Tibial nerve (tissue), 4 donors: Measurements from ENCODE around the gene CPN1.

ENCODE experiments used
- EP300 ChIP-seq, 2 donors: sonication (generic); formaldehyde crosslinking; IDR thresholded peaks; one replicate each; pipeline ENCODE4 v1.6.1; 2017; ENCODE audit warnings: antibody characterized with exemption in 2 of 2, mild to moderate bottlenecking in 1 of 2
- TF ChIP-seq, protein P1 (sequence below), 5 experiments: fragments of 200-600 bp in 3 of 5; fragments of 450-650 bp in 2 of 5; sonication (generic) in 3 of 5; IDR thresholded peaks; one replicate each; pipeline ENCODE4 v1.5.1; 2016 to 2019; ENCODE audit warnings: antibody characterized with exemption in 5 of 5, mild to moderate bottlenecking in 3 of 5, moderate library complexity in 2 of 5

DNA sequence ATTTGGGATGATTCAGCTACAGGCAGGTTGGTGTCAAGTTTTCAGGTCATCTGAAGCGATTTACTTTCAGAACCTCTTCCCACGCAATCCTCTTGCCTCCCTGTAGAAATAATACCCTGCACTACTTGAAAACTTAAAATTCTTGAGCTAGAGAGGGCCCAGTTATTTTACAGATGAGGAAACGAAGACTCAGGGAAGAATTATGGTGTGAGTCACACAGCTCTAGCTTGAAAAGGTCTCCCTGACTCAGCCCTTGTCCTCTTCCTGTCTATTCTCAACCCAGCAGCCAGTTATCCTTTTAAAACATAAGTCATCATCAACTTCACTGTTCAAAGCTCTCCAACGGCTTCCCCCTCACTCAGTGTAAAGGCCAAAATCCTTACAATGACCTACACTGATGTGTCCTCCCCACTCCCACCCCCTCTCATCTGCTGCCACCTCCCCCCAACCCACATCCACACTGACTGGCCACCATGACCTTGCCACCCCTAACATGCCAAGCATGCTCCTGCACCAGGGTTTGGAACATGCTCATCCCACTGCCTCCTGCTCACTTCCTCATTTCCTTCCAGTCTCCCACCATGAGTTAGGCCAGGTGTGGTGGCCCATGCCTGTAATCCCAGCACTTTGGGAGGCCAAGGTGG is 75.3 kb downstream of the CPN1 start:
- TF ChIP-seq, protein P1, sequence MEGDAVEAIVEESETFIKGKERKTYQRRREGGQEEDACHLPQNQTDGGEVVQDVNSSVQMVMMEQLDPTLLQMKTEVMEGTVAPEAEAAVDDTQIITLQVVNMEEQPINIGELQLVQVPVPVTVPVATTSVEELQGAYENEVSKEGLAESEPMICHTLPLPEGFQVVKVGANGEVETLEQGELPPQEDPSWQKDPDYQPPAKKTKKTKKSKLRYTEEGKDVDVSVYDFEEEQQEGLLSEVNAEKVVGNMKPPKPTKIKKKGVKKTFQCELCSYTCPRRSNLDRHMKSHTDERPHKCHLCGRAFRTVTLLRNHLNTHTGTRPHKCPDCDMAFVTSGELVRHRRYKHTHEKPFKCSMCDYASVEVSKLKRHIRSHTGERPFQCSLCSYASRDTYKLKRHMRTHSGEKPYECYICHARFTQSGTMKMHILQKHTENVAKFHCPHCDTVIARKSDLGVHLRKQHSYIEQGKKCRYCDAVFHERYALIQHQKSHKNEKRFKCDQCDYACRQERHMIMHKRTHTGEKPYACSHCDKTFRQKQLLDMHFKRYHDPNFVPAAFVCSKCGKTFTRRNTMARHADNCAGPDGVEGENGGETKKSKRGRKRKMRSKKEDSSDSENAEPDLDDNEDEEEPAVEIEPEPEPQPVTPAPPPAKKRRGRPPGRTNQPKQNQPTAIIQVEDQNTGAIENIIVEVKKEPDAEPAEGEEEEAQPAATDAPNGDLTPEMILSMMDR (IDR thresholded peaks at IDR 0.05): no peak
- TF ChIP-seq EP300 (IDR thresholded peaks at IDR 0.05): peak in 1 of 2 donors; percentile 3
